Keratinocyte (primary cell): Measurements from ENCODE around the gene CLSTN1. TPM values are rescaled to one million over a fixed set of nuclear protein-coding genes. Genes with fewer than 3 reads are reported as not detected.

ENCODE experiments used
- DNase-seq: peaks from one replicate; pipeline ENCODE4 v3.0.0-alpha.2; 2011; ENCODE audit warnings: low read depth, missing footprints, low spot score
- FAIRE-seq: peaks from 2 replicates; lab custom pipeline; 2011; peaks lifted over from hg19 to GRCh38; lab: Jason Lieb, UNC
- H2AFZ ChIP-seq: 2 replicates; pipeline ENCODE4 v1.6.0; 2012; ENCODE audit warnings: low read length, control low read depth, inconsistent platforms; ENCODE audit not compliant: control insufficient read depth
- H3K27ac ChIP-seq: 2 replicates; pipeline ENCODE4 v1.5.1; 2011; ENCODE audit warnings: low read length; ENCODE audit not compliant: control insufficient read depth, insufficient read depth
- H3K27me3 ChIP-seq: 3 replicates; pipeline ENCODE4 v1.6.0; 2011; ENCODE audit warnings: low read length; ENCODE audit not compliant: control insufficient read depth, insufficient read depth; ENCODE audit errors: extremely low read depth
- H3K36me3 ChIP-seq, 2 experiments: 2 replicates in 1 of 2; 3 replicates in 1 of 2; pipeline ENCODE4 v1.5.1; 2011; ENCODE audit warnings: low read length in 2 of 2, mild to moderate bottlenecking in 1 of 2; ENCODE audit not compliant: control insufficient read depth in 2 of 2, insufficient read depth in 2 of 2; ENCODE audit errors: extremely low read depth in 1 of 2
- H3K4me1 ChIP-seq: 3 replicates; pipeline ENCODE4 v1.5.1; 2011; ENCODE audit warnings: low read length; ENCODE audit not compliant: control insufficient read depth, insufficient read depth; ENCODE audit errors: extremely low read depth
- H3K4me2 ChIP-seq: 3 replicates; pipeline ENCODE4 v1.6.0; 2011; ENCODE audit warnings: low read depth, low read length; ENCODE audit not compliant: control insufficient read depth, insufficient read depth; ENCODE audit errors: extremely low read depth
- H3K4me3 ChIP-seq, 3 experiments: fragments of 200-600 bp in 1 of 3; sonication (generic) in 1 of 3; 2 replicates in 2 of 3; 3 replicates in 1 of 3; pipeline ENCODE4 v1.5.1; 2011 to 2016; ENCODE audit warnings: low read length in 3 of 3, mild to moderate bottlenecking in 3 of 3, control low read depth in 2 of 3, inconsistent platforms in 1 of 3, low read depth in 1 of 3, mixed read lengths in 1 of 3, mixed run types in 1 of 3, moderate library complexity in 1 of 3; ENCODE audit not compliant: control insufficient read depth in 2 of 3, insufficient read depth in 2 of 3; ENCODE audit errors: extremely low read depth in 1 of 3
- H3K79me2 ChIP-seq: 2 replicates; pipeline ENCODE4 v1.6.0; 2012; ENCODE audit warnings: low read length; ENCODE audit not compliant: control insufficient read depth, insufficient read depth
- H3K9ac ChIP-seq: 3 replicates; pipeline ENCODE4 v1.6.0; 2011; ENCODE audit warnings: low read length; ENCODE audit not compliant: control insufficient read depth, insufficient read depth; ENCODE audit errors: extremely low read depth
- H3K9me1 ChIP-seq: 3 replicates; pipeline ENCODE4 v1.6.0; 2011; ENCODE audit warnings: low read length; ENCODE audit not compliant: control insufficient read depth, insufficient read depth; ENCODE audit errors: extremely low read depth
- H3K9me3 ChIP-seq: 2 replicates; pipeline ENCODE4 v1.5.1; 2012; ENCODE audit warnings: low read depth, low read length; ENCODE audit not compliant: control insufficient read depth
- H4K20me1 ChIP-seq: 3 replicates; pipeline ENCODE4 v1.6.0; 2011; ENCODE audit warnings: low read length; ENCODE audit not compliant: control insufficient read depth, insufficient read depth; ENCODE audit errors: extremely low read depth
- EZH2 ChIP-seq: IDR thresholded peaks from one replicate; pipeline ENCODE4 v1.6.1; 2012; ENCODE audit warnings: inconsistent platforms, mild to moderate bottlenecking, low read length, moderate library complexity
- dilution Hi-C: fragments of 300-500 bp; cut with MboI; formaldehyde crosslinking; loops from one replicate; pipeline ENCODE4 v1.7.0; 2020; ENCODE audit warnings: low sequenced_read_pairs; ENCODE audit not compliant: extremely low pct_ligation_motif_present
- polyA plus RNA-seq, 5 experiments: library from polyadenylated mRNA; depleted of rRNA in 3 of 5; stranded (reverse) in 3 of 5; stranded (forward) in 1 of 5; unstranded in 1 of 5; fragments of >200 nt; gene quantifications; 1 replicate in 1 of 5; 2 replicates in 3 of 5; 3 replicates in 1 of 5; pipeline versions ENCODE4 v1.2.1 to v1.2.3, GENCODE V29; 2011 to 2012; ENCODE audit warnings: missing spikeins in 2 of 5, low read depth in 1 of 5, low replicate concordance in 1 of 5
- TF ChIP-seq, protein P1 (sequence below), 3 experiments: IDR thresholded peaks in 1 of 3; conservative IDR thresholded peaks in 1 of 3; optimal IDR thresholded peaks in 1 of 3; 2 replicates in 2 of 3; 3 replicates in 1 of 3; pipeline versions ENCODE3 to v1.5.1; 2011; ENCODE audit warnings: low read length in 3 of 3, mild to moderate bottlenecking in 3 of 3, moderate library complexity in 2 of 3, control low read depth in 1 of 3, inconsistent platforms in 1 of 3; ENCODE audit not compliant: insufficient read depth in 2 of 3; ENCODE audit errors: extremely low read depth in 1 of 3

CLSTN1 gene
- polyA plus RNA-seq, 1 donor (not counting 4 experiments of a cell fraction or from before 2014, with no cell fraction given) = 90.3 TPM

DNA sequence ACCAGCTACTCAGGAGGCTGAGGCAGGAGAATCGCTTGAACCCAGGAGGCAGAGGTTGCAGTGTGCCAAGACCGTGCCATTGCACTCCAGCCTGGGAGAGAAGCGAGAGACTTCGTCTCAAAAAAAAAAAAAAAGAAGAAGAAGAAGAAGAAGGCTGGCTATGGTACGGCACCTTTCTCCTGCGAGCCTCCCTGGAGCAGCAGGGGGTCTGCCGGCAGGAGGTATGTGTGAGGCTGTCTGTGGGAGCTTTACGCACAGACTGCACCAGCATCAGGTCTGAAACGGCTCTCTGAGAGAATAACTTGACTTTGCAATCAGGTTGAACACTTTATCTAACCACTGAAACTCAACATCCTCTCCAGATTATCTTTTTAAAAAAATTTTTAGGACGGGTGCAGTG, 44.9 kb downstream of the CLSTN1 start:
- FAIRE-seq (no peak), DNase-seq (no peak)
- Histone ChIP-seq H3K4me1 (peaks cover 43% of the 10 kb centered on the region), H4K20me1 (peaks cover 3% of the 10 kb centered on the region), H2AFZ (no peak overlapping the region), H3K27me3 (no peaks in the 10 kb centered on the region), H3K27ac (no peak overlapping the region), H3K9ac (no peak overlapping the region), H3K4me2 (no peak overlapping the region), H3K9me1 (peaks cover 2% of the 10 kb centered on the region), H3K36me3 (peaks cover 1 to 12% of the 10 kb centered on the region in 2 experiments), H3K4me3 (no peak overlapping the region), H3K9me3 (no peaks in the 10 kb centered on the region), H3K79me2 (peaks cover 95% of the 10 kb centered on the region)
- TF ChIP-seq, protein P1, sequence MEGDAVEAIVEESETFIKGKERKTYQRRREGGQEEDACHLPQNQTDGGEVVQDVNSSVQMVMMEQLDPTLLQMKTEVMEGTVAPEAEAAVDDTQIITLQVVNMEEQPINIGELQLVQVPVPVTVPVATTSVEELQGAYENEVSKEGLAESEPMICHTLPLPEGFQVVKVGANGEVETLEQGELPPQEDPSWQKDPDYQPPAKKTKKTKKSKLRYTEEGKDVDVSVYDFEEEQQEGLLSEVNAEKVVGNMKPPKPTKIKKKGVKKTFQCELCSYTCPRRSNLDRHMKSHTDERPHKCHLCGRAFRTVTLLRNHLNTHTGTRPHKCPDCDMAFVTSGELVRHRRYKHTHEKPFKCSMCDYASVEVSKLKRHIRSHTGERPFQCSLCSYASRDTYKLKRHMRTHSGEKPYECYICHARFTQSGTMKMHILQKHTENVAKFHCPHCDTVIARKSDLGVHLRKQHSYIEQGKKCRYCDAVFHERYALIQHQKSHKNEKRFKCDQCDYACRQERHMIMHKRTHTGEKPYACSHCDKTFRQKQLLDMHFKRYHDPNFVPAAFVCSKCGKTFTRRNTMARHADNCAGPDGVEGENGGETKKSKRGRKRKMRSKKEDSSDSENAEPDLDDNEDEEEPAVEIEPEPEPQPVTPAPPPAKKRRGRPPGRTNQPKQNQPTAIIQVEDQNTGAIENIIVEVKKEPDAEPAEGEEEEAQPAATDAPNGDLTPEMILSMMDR (optimal IDR thresholded peaks at IDR 0.05 in 1 of 3, IDR thresholded peaks at IDR 0.05 in 1 of 3, conservative IDR thresholded peaks at IDR 0.05 in 1 of 3; ENCODE audit: extremely low read depth in 1 of 3, insufficient read depth in 2 of 3, low read length in 3 of 3) = no peak
- TF ChIP-seq EZH2 = no peak
- dilution Hi-C loops = loop anchor here (25.0 kb wide), 1 partner anchor 108 kb away; no protein-coding TSS in a partner anchor

DNA sequence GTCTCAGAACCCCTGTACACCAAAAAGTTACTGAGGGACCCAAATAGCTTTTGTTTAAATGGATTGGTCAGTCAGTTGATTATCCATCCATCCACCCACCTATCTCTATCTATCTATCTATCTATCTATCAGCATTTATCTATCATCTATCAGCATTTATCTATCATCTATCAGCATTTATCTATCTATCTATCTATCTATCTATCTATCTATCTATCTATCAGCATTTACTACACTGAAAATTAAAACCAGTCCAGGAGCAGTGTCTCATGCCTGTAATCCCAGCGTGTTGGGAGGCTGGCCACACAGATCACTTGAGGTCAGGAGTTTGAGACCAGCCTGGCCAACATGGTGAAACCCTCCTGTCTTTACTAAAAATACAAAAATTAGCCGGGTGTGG, 47.1 kb downstream of the CLSTN1 start:
- no peak for TF ChIP-seq EZH2
- TF ChIP-seq, protein P1 (optimal IDR thresholded peaks at IDR 0.05 in 1 of 3, IDR thresholded peaks at IDR 0.05 in 1 of 3, conservative IDR thresholded peaks at IDR 0.05 in 1 of 3; ENCODE audit: extremely low read depth in 1 of 3, insufficient read depth in 2 of 3, low read length in 3 of 3) = no peak
- Histone ChIP-seq H3K27me3 (no peaks in the 10 kb centered on the region), H3K27ac (peak overlapping the region; percentile 67), H3K79me2 (peaks cover 91% of the 10 kb centered on the region), H3K4me3 (no peak overlapping the region), H4K20me1 (no peaks in the 10 kb centered on the region), H2AFZ (no peak overlapping the region), H3K4me2 (no peak overlapping the region), H3K36me3 (peaks cover 11 to 18% of the 10 kb centered on the region in 2 experiments), H3K9me1 (peaks cover 2% of the 10 kb centered on the region), H3K4me1 (peaks cover 31% of the 10 kb centered on the region), H3K9ac (no peak overlapping the region), H3K9me3 (no peaks in the 10 kb centered on the region)
- FAIRE-seq (no peak), DNase-seq (no peak)
- dilution Hi-C loops = loop anchor here (25.0 kb wide), 1 partner anchor 111 kb away; no protein-coding TSS in a partner anchor
